Hepatocyte (in vitro differentiated cells): Measurements from ENCODE around the gene HYI. TPM values are rescaled to one million over a fixed set of nuclear protein-coding genes. Genes with fewer than 3 reads are reported as not detected.

ENCODE experiments used
- DNase-seq: peaks from one replicate; pipeline ENCODE4 v3.0.0-alpha.2; 2016; ENCODE audit warnings: low spot score
- H2AFZ ChIP-seq: fragments of 200-600 bp; sonication (generic); 2 replicates; pipeline ENCODE4 v1.6.0; 2016; ENCODE audit warnings: antibody characterized with exemption, mild to moderate bottlenecking
- H3K27ac ChIP-seq: fragments of 200-600 bp; sonication (generic); 2 replicates; pipeline ENCODE4 v1.5.1; 2016; ENCODE audit warnings: mild to moderate bottlenecking
- H3K27me3 ChIP-seq: fragments of 200-600 bp; sonication (generic); 2 replicates; pipeline ENCODE4 v1.6.1; 2016
- H3K36me3 ChIP-seq: fragments of 200-600 bp; sonication (generic); replicated peaks from 2 replicates; pipeline ENCODE4 v1.5.1; 2016; ENCODE audit warnings: low read depth; ENCODE audit not compliant: insufficient read depth
- H3K4me1 ChIP-seq: fragments of 200-600 bp; sonication (generic); 2 replicates; pipeline ENCODE4 v1.5.1; 2016; ENCODE audit warnings: mild to moderate bottlenecking, moderate library complexity; ENCODE audit not compliant: insufficient read depth
- H3K4me2 ChIP-seq: fragments of 200-600 bp; sonication (generic); 2 replicates; pipeline ENCODE4 v1.6.0; 2016
- H3K4me3 ChIP-seq: fragments of 200-600 bp; sonication (generic); 2 replicates; pipeline ENCODE4 v1.5.1; 2016; ENCODE audit warnings: mild to moderate bottlenecking
- H3K79me2 ChIP-seq: fragments of 200-600 bp; sonication (generic); 2 replicates; pipeline ENCODE4 v1.6.0; 2017; ENCODE audit warnings: mild to moderate bottlenecking
- H3K9me2 ChIP-seq: fragments of 200-600 bp; sonication (generic); replicated peaks from 2 replicates; pipeline ENCODE4 v1.6.0; 2017; ENCODE audit warnings: mild to moderate bottlenecking; ENCODE audit not compliant: insufficient read depth
- H3K9me3 ChIP-seq: fragments of 200-600 bp; sonication (generic); 2 replicates; pipeline ENCODE4 v1.5.1; 2016; ENCODE audit warnings: low read depth, mild to moderate bottlenecking
- H4K20me1 ChIP-seq: fragments of 200-600 bp; sonication (generic); 2 replicates; pipeline ENCODE4 v1.6.0; 2016; ENCODE audit warnings: mild to moderate bottlenecking; ENCODE audit not compliant: insufficient read depth, poor library complexity, severe bottlenecking
- EZH2 ChIP-seq: fragments of 200-600 bp; sonication (generic); IDR thresholded peaks from 2 replicates; pipeline ENCODE4 v1.6.1; 2016; ENCODE audit warnings: antibody characterized with exemption, mild to moderate bottlenecking, borderline replicate concordance
- EZH2phosphoT487 ChIP-seq: fragments of 200-600 bp; sonication (generic); IDR thresholded peaks from one replicate; pipeline ENCODE4 v1.6.1; 2018; ENCODE audit warnings: antibody characterized with exemption, mild to moderate bottlenecking, low read depth, moderate library complexity; ENCODE audit not compliant: unreplicated experiment, severe bottlenecking
- WGBS: methylation state at CpG from one replicate; pipeline ENCODE4 v1.1.6; 2016; ENCODE audit warnings: low lambda C conversion rate; ENCODE audit errors: missing lambda C conversion rate; 5-methylcytosine and 5-hydroxymethylcytosine counted together
- polyA plus RNA-seq: library from polyadenylated mRNA; unstranded; fragments of >200 nt; fragmentation: Nextera tagmentation; extraction: Ambion mirVana; gene quantifications from 2 replicates; pipeline ENCODE4 v1.2.1, GENCODE V29; 2016
- total RNA-seq: library from RNA; depleted of rRNA; stranded (reverse); fragments of >200 nt; gene quantifications from 2 replicates; pipeline ENCODE4 v1.2.3, GENCODE V29; 2014
- TF ChIP-seq, protein P1 (sequence below): fragments of 200-600 bp; sonication (generic); IDR thresholded peaks from 2 replicates; pipeline ENCODE4 v1.5.1; 2016; ENCODE audit warnings: antibody characterized with exemption, mild to moderate bottlenecking; ENCODE audit not compliant: poor library complexity

HYI gene
- total and polyA plus RNA-seq, 2 experiments from 2014 or later: 30.7 to 37.5 TPM

DNA sequence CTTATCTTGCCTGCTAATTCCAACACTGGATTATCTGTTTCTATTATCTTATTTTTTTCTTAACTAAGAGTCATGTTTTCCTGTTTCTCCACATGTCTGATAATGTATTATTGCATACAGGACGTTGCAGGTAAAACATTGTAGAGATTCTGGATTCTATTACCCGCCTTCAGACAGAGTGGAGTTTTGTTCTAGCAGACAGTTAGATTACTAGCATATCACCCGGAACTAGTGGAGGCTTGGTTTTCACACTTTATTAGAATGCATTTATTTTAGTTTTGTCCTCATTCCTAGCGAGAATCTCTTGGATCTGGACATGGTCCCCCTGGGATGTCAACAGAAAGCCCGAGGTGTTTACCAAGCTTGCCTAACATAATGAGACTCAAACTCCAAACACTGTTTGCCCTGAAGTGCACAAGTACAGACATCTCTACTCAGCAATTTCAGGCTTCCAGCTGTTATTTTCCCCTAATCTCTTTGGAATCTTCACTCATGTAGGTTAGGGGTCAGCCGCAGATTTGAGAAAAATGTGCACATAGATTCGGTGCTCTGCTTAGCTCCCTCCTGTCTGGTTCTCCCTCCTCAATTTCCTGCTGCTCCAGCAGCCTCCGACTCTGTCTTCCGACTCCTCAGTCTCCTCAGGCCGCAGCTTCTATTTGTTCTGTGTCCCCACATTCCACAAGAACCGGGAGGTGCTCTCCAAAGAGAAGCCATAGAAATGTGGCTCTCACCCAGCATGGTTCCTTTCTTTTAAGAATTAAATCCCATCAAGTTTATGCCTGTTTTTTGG is 40.1 kb upstream of the HYI start:
- 17% methylated on average over 11 of the region's 11 CpGs for WGBS
- Histone ChIP-seq H3K27me3 (no peaks in the 10 kb centered on the region), H4K20me1 (no peaks in the 10 kb centered on the region), H3K36me3 (no peaks in the 10 kb centered on the region), H3K79me2 (no peaks in the 10 kb centered on the region), H3K27ac (peak overlapping the region; percentile 40), H3K9me3 (no peaks in the 10 kb centered on the region), H3K4me2 (peak overlapping the region; percentile 61), H3K4me1 (peaks cover 6% of the 10 kb centered on the region), H2AFZ (peak overlapping the region; percentile 39), H3K9me2 (no peaks in the 10 kb centered on the region), H3K4me3 (no peak overlapping the region)
- DNase-seq: no peak
- TF ChIP-seq, protein P1, sequence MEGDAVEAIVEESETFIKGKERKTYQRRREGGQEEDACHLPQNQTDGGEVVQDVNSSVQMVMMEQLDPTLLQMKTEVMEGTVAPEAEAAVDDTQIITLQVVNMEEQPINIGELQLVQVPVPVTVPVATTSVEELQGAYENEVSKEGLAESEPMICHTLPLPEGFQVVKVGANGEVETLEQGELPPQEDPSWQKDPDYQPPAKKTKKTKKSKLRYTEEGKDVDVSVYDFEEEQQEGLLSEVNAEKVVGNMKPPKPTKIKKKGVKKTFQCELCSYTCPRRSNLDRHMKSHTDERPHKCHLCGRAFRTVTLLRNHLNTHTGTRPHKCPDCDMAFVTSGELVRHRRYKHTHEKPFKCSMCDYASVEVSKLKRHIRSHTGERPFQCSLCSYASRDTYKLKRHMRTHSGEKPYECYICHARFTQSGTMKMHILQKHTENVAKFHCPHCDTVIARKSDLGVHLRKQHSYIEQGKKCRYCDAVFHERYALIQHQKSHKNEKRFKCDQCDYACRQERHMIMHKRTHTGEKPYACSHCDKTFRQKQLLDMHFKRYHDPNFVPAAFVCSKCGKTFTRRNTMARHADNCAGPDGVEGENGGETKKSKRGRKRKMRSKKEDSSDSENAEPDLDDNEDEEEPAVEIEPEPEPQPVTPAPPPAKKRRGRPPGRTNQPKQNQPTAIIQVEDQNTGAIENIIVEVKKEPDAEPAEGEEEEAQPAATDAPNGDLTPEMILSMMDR: no peak
- TF ChIP-seq EZH2 (no peak), EZH2phosphoT487 (no peak)

DNA sequence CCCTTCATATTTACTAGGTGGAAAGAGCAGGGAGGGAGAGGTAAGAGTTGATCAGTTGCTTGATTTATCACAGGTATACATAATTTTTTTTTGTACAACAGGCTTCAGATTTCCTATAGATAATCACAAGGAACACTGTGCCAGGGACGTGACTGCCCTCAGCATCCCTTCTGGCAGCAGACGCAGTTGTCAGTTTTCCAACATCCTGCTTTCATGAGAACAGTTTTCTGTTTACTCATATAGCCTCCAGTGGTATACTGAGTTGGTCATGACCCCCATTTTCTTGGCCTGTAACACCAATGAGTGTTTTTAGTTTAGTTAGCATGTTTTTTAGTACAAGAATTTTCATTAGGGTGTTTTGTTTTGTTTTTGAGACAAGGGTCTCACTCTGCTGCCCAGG is 39.1 kb upstream of the HYI start:
- Histone ChIP-seq H3K9me3 (no peaks in the 10 kb centered on the region), H3K4me1 (peaks cover 6% of the 10 kb centered on the region), H3K4me3 (no peak overlapping the region), H4K20me1 (no peaks in the 10 kb centered on the region), H3K4me2 (no peak overlapping the region), H3K36me3 (no peaks in the 10 kb centered on the region), H3K9me2 (no peaks in the 10 kb centered on the region), H3K27ac (no peak overlapping the region), H3K79me2 (no peaks in the 10 kb centered on the region), H3K27me3 (no peaks in the 10 kb centered on the region), H2AFZ (no peak overlapping the region)
- DNase-seq: no peak
- 72% methylated on average over 2 of the region's 2 CpGs for WGBS
- TF ChIP-seq EZH2phosphoT487 (no peak), EZH2 (no peak)
- TF ChIP-seq, protein P1: no peak

DNA sequence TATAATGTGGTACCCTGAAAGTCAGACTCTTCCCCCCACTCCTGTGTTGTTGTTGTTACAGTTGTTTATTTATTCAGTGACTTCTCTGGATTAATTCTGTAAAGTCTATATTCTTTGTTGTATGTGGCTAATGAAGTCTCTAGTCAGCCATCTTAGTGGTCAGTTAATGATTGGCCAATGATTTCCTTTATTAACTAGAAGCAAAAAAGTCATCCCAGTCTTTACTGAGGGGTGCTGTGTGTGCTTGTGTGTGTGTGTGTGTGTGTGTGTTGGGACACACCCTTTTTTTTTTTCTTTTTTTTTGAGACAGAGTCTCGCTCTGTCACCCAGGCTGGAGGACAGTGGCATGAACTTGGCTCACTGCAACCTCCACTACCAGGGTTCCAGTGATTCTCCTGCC is 37.3 kb upstream of the HYI start:
- Histone ChIP-seq H3K79me2 (no peaks in the 10 kb centered on the region), H3K36me3 (no peaks in the 10 kb centered on the region), H3K27me3 (no peaks in the 10 kb centered on the region), H2AFZ (no peak overlapping the region), H3K27ac (no peak overlapping the region), H3K9me2 (no peaks in the 10 kb centered on the region), H3K4me1 (peaks cover 6% of the 10 kb centered on the region), H3K4me2 (no peak overlapping the region), H3K4me3 (no peak overlapping the region), H3K9me3 (no peaks in the 10 kb centered on the region), H4K20me1 (no peaks in the 10 kb centered on the region)
- TF ChIP-seq, protein P1: no peak
- no peak for TF ChIP-seq EZH2
- TF ChIP-seq EZH2phosphoT487: no peak
- WGBS: no CpG with 5 or more reads among the region's 1 CpG
- DNase-seq: no peak
